ENCODE results near the gene SMIM36.

SMIM36 gene

DNA sequence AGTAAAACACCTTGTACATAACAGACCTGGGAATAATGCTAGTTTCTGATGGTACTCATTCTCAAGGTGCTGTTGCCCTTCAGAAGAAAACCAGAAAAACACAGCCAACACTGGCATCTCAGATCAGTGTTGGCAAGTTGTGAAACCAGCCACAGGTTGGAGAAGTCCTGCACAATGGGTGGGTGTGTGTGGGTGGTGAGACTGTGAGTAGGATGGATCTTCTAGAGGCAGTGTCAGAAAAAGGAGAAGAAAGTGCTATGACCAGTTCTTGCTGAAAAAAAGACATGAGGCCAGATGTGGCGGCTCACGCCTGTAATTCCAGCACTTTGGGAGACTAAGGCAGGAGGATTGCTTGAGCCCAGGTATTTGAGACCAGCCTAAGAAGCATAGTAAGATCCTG, 35.2 kb upstream of the SMIM36 start:
- H3K27me3 ChIP-seq (ENCODE audit: insufficient read depth, low read depth) = no peaks in the 10 kb centered on the region
- H3K4me3 ChIP-seq (IDR thresholded peaks at IDR 0.05; ENCODE audit: insufficient read depth, low read depth, low read length) = no peak overlapping the region
- H4K20me1 ChIP-seq (ENCODE audit: insufficient read depth) = no peaks in the 10 kb centered on the region
- no peak overlapping the region for H3K4me2 ChIP-seq
- H3K4me1 ChIP-seq (ENCODE audit: low read depth, poor library complexity, severe bottlenecking) = no peaks in the 10 kb centered on the region
- H3K79me2 ChIP-seq (ENCODE audit: insufficient read depth, low read depth) = no peaks in the 10 kb centered on the region
- no peak overlapping the region for H2AFZ ChIP-seq (ENCODE audit: low read depth)
- no peak overlapping the region for H3K27ac ChIP-seq
- no peak overlapping the region for H3K9ac ChIP-seq
- H3K36me3 ChIP-seq (ENCODE audit: insufficient read depth) = no peaks in the 10 kb centered on the region
- TF ChIP-seq CTCF (conservative IDR thresholded peaks at IDR 0.05; ENCODE audit: low read depth, low read length) = no peak

DNA sequence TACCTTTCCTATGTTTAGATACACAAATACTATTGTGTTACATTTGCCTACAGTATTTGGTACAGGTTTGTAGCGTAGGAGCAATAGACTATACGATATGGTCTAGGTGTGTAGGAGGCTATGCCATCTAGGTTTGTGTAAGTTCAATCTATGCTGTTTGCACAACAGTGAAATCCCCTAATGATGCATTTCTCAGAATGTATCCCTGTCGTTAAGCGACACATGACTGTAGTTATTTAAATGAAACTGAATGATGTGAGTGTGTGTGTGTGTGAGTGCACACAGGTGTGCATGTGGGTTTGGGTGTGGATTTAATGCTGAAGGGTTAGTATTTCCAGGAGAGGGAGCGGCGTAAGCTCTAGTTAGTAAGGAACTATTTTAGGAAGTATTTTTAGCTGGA, 34.6 kb upstream of the SMIM36 start:
- no peaks in the 10 kb centered on the region for H4K20me1 ChIP-seq (ENCODE audit: insufficient read depth)
- H3K4me2 ChIP-seq = no peak overlapping the region
- no peak overlapping the region for H3K27ac ChIP-seq
- no peak overlapping the region for H3K9ac ChIP-seq
- no peaks in the 10 kb centered on the region for H3K27me3 ChIP-seq (ENCODE audit: insufficient read depth, low read depth)
- H3K79me2 ChIP-seq (ENCODE audit: insufficient read depth, low read depth) = no peaks in the 10 kb centered on the region
- no peaks in the 10 kb centered on the region for H3K4me1 ChIP-seq (ENCODE audit: low read depth, poor library complexity, severe bottlenecking)
- no peak for TF ChIP-seq CTCF (conservative IDR thresholded peaks at IDR 0.05; ENCODE audit: low read depth, low read length)
- H2AFZ ChIP-seq (ENCODE audit: low read depth) = no peak overlapping the region
- no peaks in the 10 kb centered on the region for H3K36me3 ChIP-seq (ENCODE audit: insufficient read depth)
- no peak overlapping the region for H3K4me3 ChIP-seq (IDR thresholded peaks at IDR 0.05; ENCODE audit: insufficient read depth, low read depth, low read length)

DNA sequence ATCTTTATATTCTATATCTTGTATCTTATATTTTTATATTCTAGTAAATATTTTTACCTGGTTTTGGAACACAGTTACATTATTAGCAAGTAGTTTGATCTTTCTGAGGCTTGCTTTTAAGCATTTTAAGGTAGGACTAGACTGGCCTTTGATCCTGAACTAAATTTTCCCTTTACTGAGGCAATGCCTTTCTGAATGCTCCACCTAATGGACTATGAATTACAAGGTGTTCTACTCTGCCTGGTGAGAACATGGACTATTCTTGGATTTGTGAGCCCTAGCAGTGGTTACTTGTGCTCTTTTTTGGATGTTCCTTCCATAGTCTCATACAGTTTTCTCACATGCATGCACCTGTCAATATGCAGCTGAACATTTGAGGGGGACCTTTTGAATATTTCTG, 32.5 kb upstream of the SMIM36 start:
- no peak overlapping the region for H3K4me3 ChIP-seq (IDR thresholded peaks at IDR 0.05; ENCODE audit: insufficient read depth, low read depth, low read length)
- TF ChIP-seq CTCF (conservative IDR thresholded peaks at IDR 0.05; ENCODE audit: low read depth, low read length) = no peak
- H3K9ac ChIP-seq = no peak overlapping the region
- no peaks in the 10 kb centered on the region for H3K36me3 ChIP-seq (ENCODE audit: insufficient read depth)
- no peaks in the 10 kb centered on the region for H4K20me1 ChIP-seq (ENCODE audit: insufficient read depth)
- H3K4me2 ChIP-seq = no peak overlapping the region
- H3K79me2 ChIP-seq (ENCODE audit: insufficient read depth, low read depth) = no peaks in the 10 kb centered on the region
- H3K27ac ChIP-seq = no peak overlapping the region
- H3K27me3 ChIP-seq (ENCODE audit: insufficient read depth, low read depth) = no peaks in the 10 kb centered on the region
- H2AFZ ChIP-seq (ENCODE audit: low read depth) = no peak overlapping the region
- no peaks in the 10 kb centered on the region for H3K4me1 ChIP-seq (ENCODE audit: low read depth, poor library complexity, severe bottlenecking)

- no peaks in the 10 kb centered on the region for H3K79me2 ChIP-seq (ENCODE audit: insufficient read depth, low read depth)
- no peak overlapping the region for H3K4me3 ChIP-seq (IDR thresholded peaks at IDR 0.05; ENCODE audit: insufficient read depth, low read depth, low read length)
- H3K4me1 ChIP-seq (ENCODE audit: low read depth, poor library complexity, severe bottlenecking) = no peaks in the 10 kb centered on the region
- no peak overlapping the region for H3K4me2 ChIP-seq
- no peak overlapping the region for H3K9ac ChIP-seq
- no peaks in the 10 kb centered on the region for H3K36me3 ChIP-seq (ENCODE audit: insufficient read depth)
- no peak overlapping the region for H2AFZ ChIP-seq (ENCODE audit: low read depth)
- no peak for TF ChIP-seq CTCF (conservative IDR thresholded peaks at IDR 0.05; ENCODE audit: low read depth, low read length)
- H3K27ac ChIP-seq = no peak overlapping the region
- no peaks in the 10 kb centered on the region for H3K27me3 ChIP-seq (ENCODE audit: insufficient read depth, low read depth)
- H4K20me1 ChIP-seq (ENCODE audit: insufficient read depth) = no peaks in the 10 kb centered on the region
Measured at GRCh38 chr17:55540414-55541091, 29.3 kb upstream of the SMIM36 start.
